ENCODE data around the gene HABP4.

Gene HABP4

GRCh38 chr9:96478829-96479371 is 28.9 kb downstream of the HABP4 start:
- no peak for DNase-seq

DNA sequence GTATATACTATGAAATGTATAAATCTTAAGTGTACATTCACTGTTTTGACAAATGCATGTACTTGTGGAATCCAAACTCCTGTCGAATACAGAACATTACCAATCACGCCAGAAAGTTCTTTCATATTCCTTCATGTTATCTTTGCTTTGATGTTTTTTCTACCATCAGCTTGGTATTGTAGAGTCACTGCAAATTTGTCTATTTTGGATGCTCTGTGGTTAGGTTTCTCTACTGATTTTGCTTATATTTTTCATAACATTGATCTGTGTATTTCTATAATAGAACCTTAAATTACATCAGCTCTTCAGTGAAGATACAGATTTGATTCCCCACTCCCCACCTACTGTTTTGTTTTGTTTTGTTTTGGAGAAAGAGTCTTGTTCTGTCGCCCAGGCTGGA is 30.8 kb downstream of the HABP4 start:
- no peak for DNase-seq

- DNase-seq, result no peak
These were observed 32.5 kb downstream of the HABP4 start for GRCh38 chr9:96482476-96482875.

DNA sequence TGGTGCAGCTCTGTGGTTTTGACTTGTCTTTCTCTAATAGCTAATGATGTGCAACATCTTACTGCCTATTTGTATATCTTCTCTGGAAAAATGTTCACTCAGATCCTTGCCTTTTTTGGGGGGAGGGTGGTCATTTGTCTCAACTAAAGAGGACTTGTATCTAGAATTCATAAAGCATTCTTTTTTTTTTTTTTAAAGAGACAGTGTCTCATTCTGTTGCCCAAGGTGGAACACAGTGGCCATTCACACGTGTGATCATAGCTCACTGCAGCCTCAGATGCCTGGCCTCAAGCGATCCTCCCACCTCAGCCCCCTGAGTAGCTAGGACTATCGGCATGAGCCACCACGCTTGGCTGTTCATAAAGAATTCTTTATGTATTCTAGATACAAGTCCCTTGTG is 33.2 kb downstream of the HABP4 start:
- no peak for DNase-seq

DNA sequence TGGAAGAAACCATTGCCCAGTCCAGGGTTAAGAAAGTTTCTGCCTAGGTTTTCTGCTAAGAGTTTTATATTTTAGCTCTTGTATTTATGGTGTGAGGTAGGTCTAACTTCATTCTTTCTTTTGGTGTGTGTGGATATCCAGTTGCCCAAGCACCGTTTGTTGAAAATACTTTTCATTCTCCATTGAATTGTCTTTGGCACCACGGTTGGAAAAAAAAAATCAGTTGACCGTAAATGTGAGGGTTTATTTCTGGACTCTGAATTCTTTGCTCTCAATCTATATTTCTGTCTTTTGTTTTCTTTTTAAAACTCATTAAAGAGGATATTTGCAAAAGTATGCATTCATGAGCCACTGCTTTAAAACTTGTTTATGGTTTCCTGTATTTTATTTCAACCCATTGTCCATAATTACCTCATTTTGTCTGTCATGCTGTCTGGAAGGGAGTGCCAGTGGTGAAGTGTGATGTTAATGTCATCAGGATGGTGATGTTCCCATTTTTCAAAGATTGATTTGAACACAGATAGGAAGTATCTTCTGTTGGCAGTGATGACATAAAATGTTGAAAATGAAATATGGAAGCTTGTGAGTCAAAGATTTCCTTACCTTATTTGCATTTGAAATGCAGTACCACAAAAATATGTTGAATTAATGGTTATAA is 33.9 kb downstream of the HABP4 start:
- no peak for DNase-seq

GRCh38 chr9:96484521-96484931 is 34.6 kb downstream of the HABP4 start:
- DNase-seq, result no peak

GRCh38 chr9:96485280-96485679 is 35.3 kb downstream of the HABP4 start:
- no peak for DNase-seq

DNA sequence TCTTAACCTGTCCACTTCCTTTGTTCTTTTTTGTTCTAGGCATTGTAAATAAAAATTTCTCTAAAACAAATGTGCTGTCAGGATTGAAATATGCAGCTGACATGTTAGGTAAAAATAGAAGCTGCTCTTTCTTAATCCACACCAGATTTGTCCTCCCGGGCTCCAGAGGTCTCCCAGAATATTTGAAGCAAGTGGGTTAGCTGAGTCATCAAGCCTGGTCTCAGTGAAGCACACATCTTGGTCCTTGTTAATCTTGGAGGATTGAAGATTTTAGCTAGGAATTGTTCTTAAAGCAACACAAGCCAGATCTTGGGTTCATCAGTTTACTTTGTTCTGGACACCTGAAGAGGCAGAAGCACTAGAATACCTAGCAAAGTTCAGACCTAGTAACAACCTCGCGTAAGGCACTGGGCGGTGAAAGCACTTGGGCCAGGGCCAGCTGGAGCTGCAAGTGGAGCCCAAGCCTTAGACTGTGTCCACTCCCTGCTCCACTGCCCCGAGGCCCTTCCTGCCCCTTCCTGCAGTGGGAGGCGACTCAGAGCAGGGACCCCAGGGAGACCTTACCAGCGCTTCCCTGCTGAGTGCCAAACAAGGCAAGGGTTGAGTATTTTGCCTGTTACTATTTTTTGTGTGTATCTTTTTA is 36.5 kb downstream of the HABP4 start:
- no peak for DNase-seq

DNA sequence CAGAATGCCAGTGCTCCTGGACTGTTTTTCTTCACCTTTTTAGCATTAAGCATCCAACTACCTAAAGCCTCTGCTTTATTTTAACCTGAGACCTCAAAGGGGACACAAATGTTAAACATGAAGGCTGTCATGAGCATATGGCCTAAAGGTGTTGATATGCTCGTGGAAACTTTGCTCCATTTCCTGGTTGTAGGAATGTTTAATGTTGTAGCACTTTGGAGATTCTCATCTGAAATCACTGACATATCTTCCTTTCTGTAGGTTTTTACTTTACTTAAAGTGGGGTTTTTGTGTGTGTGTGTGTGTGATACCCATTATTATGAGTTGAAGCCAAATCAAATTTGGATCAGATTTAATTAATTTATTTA is 37.0 kb downstream of the HABP4 start:
- DNase-seq, result no peak

GRCh38 chr9:96487949-96488348 is 38.0 kb downstream of the HABP4 start:
- no peak for DNase-seq

DNA sequence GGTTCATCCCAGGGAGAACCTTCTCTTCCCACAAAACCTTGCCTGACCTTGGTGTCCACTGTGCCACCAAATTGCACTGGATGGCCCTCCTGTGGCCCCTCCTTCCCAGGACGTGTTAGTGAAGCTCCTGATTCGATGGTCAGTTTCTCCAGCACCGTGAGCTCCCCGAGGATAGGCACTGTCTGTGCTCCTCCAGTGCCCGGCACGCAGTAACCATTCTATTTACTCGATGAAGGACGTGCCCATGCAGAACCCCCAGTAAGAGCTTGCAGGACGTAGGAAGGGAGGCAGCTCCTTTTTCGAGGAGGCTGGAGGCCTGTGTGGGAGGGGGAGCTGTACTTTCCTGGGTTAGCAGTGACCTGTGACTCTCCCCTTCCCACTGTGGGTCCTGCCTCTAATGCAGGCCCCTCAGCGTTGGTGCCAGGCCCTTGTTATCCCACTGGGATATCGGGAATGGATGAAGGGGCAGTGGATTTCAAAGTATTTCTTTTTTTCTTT is 39.6 kb downstream of the HABP4 start:
- no peak for DNase-seq

DNA sequence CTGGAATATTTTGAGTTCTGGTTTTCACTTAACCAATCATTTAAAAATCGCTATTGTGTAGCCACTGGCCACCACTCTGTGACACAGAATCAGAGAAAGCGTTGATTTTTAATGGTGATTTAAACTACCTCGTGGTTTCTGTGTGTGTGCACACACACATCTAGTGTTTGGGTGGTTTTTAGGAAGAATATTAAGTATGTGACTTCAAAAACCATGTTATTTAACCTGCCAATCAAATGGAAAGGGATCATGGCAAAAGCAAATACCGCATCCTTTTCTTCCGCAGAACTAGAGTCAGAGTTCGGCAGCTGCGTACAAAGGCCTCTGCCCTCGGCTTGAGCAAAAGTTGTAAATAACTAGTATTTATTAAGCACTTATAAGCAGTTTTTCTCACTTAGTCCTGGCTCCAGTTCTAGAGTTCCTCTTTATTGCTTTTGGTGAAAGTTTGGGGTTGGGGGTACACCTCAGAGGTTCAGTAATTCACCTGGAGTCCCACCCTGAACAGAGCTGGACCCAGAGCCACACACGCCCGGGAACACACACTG is 40.6 kb downstream of the HABP4 start:
- no peak for DNase-seq

GRCh38 chr9:96491079-96491879 is 41.3 kb downstream of the HABP4 start:
- no peak for DNase-seq

DNA sequence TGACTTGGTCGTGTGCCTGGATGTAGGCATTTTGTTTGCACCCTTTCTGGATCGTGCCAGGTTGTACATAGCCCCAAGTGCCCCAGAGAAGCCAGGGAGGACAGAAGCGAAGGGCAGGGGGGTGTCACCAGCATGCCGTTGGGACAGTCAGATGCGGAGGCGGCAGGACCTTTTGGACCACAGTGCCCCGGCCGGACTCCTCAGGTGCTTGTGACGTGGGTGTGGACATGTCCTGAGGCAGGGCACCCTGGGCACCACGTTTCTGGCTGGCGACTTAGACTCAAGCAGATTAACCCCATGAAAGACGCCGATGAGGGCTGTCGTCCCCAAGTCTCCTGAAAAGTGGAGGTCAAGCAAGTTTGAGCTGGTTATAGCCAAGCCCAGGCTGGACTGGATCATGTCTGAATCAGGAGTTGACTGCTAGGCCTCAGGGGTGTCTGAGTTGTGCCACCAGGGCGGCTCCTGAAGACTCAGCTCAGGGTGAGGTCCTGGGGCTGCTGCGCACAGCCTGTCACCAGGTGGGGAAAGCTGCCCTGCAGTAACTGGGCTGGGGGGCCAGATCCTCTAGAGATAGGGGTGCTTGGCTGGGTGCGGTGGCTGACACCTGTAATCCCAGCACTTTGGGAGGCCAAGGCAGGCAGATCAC is 42.0 kb downstream of the HABP4 start:
- no peak for DNase-seq

GRCh38 chr9:96492993-96493531 is 43.1 kb downstream of the HABP4 start:
- DNase-seq, result no peak

DNA sequence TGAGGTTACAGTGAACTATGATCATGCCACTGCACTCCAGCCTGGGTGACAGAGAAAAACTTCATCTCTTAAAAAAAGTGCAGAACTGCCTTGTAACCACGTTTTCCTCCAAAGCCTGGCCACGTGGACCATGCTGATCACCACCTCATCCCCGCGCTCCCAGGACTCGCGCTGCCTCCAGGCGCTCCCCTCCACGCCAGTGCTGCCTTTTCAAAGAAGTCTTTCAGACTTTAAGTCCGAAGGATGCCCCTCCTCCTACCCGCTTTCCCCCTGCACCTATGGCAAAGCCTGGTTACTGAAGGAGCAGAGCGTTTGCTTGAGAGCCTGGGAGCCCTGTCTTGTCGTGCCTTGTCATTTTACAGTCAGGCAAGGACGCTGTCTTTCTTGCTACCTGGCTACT is 43.8 kb downstream of the HABP4 start:
- DNase-seq, result no peak

- no peak for DNase-seq
These were observed 44.3 kb downstream of the HABP4 start for GRCh38 chr9:96494215-96494800.

GRCh38 chr9:96495341-96495740 is 45.4 kb downstream of the HABP4 start:
- DNase-seq, result no peak

GRCh38 chr9:96496368-96497116 is 46.6 kb downstream of the HABP4 start:
- no peak for DNase-seq

DNA sequence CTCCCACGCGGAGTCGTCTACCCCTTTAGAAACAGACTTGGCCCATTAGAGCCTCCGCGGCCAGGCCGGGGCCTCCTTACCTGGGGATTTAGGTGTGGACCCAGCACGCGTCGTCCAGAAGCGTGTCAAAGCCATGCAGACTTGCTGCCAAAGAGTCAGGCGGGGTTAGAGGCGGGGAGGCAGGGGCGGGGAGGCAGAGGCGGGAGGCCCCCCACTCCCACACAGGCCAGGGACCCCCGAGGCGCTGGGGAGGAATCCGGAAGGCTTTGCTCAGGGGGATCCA is 47.1 kb downstream of the HABP4 start:
- DNase-seq, result no peak

DNA sequence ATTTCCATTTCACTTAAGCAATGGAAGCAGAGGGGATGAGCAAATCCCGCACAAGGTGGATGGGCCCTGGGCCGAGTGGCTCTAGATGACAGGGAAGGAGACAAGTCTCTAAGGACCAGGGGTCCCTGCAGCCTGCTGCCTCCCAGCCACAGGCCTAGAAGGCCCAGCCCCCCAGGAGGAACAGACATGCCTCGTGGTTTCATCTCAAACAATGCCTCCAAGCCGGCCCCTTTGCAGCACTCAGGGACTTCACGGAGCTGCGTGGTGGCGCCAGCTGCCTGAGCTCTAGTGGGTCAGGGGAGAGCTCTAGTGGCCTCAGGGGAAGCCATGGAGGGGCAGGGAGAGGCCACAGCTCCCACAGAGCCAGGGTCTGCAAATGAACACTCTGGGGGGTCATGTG is 48.8 kb downstream of the HABP4 start:
- no peak for DNase-seq

GRCh38 chr9:96499257-96499656 is 49.3 kb downstream of the HABP4 start:
- no peak for DNase-seq

Data from GOT3 (cell line).